ENCODE results near the gene BLOC1S5.
"Not testable (repeated sequence)": the region's sequence is repeated elsewhere in the genome, so short reads cannot be mapped to it uniquely, and the experiment has no call there.

The BLOC1S5 gene

GRCh38 chr6:7992002-7992815, 72.0 kb downstream of the BLOC1S5 start:
- no peak for DNase-seq

DNA sequence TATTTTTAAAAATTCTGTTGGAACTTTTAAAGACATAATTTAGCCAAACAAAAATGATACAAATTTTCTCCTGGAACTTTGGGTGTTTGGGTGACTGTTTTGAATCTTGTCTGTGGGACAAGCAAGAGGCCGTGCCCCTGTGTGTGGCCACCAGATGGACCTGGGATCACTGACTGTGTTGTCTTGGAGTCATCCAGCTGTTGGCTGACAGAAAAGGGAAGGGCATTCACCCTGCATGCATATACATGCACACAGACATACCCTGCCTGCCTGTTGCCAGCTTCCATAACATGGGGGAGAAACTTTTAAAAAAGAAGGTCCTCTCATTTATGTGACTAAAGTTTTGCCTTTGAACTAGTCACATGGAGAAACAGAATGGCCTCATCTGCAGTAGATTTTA, 72.7 kb downstream of the BLOC1S5 start:
- no peak for DNase-seq

- DNase-seq: no peak
Measured at GRCh38 chr6:7986219-7986618, 78.0 kb downstream of the BLOC1S5 start.

- not testable (repeated sequence) for DNase-seq
Measured at GRCh38 chr6:7983967-7984366, 80.2 kb downstream of the BLOC1S5 start.

- DNase-seq: no peak
Measured at GRCh38 chr6:7979831-7980230, 84.4 kb downstream of the BLOC1S5 start.

DNA sequence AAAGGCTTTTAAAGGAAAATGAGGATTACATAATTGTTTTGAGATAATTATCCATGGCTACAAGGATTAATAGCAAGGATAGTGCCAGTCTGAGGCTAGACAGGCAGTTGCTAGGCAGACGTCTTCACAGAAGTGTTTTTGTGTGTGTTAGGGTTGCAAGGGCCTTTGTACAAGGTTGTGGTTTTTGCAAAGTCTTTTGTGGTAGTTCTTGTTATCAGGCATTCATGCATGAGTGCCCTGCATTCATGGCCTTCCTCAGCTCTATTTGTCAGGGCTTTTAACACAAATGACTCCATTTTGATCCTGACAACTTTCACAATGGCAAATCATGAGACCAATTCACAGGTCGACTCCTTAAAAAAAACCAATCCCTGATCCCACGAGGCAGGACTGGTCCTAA, 85.5 kb downstream of the BLOC1S5 start:
- no peak for DNase-seq

DNA sequence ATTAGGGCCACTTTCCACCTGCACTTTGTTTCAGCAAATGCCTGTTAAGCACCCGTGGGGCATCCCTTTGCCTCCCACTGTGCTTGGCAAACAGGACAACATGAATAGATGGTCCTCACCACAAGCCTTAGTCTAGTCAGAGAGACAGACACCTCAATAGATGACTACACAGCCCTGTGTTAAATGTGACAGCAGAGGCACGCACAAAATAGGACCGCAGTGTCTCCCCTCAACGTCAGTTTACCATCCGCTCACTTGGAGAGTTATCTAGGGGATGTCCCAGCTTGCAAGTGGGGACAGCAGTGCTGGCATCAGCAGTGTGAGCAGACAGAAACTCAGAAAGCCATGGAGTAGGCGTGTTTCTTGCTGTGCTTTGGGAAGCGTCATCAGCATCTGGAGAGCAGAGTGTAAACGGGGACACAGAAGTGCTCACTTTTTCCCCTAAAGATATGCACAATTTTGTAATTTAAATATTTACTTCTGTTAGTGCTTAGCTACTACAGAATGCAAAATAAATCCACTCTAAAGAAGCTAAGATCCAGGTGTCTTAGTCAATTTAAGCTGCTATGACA, 87.6 kb downstream of the BLOC1S5 start:
- no peak for DNase-seq

- DNase-seq: no peak
Measured at GRCh38 chr6:7975764-7976146, 88.4 kb downstream of the BLOC1S5 start.

- no peak for DNase-seq
Measured at GRCh38 chr6:7974938-7975763, 89.0 kb downstream of the BLOC1S5 start.

DNA sequence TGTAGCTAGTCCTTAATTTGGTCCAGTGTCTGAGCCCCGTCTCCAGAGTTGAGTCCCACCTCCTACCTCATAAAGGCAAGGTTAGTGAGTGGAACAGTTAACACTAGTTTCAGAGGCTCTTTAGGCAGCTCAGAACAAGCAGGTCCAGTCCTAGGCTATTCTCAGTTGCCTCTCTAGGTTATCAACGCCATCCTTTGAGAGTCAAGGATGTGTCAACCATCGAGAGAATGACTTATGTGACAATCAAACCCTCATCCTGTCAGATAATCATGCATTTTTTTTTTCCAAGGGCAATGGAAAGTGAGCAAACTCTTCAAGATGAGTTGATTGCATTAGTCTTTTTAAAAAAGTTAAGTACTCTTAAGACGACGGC, 89.6 kb downstream of the BLOC1S5 start:
- no peak for DNase-seq

GRCh38 chr6:7973584-7973983, 90.6 kb downstream of the BLOC1S5 start:
- DNase-seq: no peak

DNA sequence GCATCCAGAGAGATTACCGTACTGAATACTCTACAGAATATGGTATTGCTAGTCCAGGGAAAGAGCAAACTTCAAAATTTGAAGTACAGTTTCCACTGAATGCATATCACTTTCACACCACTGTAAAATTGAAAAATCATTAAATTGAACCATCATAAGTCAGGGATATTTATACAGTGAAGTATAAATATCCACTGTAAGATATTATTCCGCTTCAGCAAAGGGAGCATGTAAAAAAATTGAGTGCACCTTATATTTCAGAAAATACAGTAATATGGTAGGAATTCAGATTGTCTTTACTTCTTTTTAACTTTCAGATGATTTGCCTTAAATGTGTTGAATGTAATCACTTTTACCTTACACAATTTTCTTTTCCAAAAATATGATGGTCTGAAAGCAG, 92.7 kb downstream of the BLOC1S5 start:
- no peak for DNase-seq

- DNase-seq: no peak
Measured at GRCh38 chr6:7970616-7971015, 93.6 kb downstream of the BLOC1S5 start.
